ENCODE results near the gene CLEC2A.

The CLEC2A gene

GRCh38 chr12:9933958-9934357 lies 1.8 kb upstream of the CLEC2A start:
- no peak overlapping the region for H3K4me2 ChIP-seq (ENCODE audit: low read length)
- H3K4me3 ChIP-seq (ENCODE audit: low read length): no peak overlapping the region
- H3K36me3 ChIP-seq (ENCODE audit: insufficient read depth, low read length): no peaks in the 10 kb centered on the region
- H3K9ac ChIP-seq (ENCODE audit: low read depth, low read length): no peak overlapping the region
- no peaks in the 10 kb centered on the region for H3K27me3 ChIP-seq (ENCODE audit: control insufficient read depth, insufficient read depth, low read length)
- H3K4me1 ChIP-seq (ENCODE audit: control insufficient read depth, insufficient read depth, low read length): no peaks in the 10 kb centered on the region
- H3K9me3 ChIP-seq (replicated peaks; ENCODE audit: low read length): no peaks in the 10 kb centered on the region

- Histone ChIP-seq H3K4me3 (ENCODE audit: low read length) (no peak overlapping the region), H3K27me3 (ENCODE audit: control insufficient read depth, insufficient read depth, low read length) (no peaks in the 10 kb centered on the region), H3K9me3 (replicated peaks; ENCODE audit: low read length) (no peaks in the 10 kb centered on the region), H3K4me2 (ENCODE audit: low read length) (no peak overlapping the region), H3K36me3 (ENCODE audit: insufficient read depth, low read length) (no peaks in the 10 kb centered on the region), H3K9ac (ENCODE audit: low read depth, low read length) (no peak overlapping the region), H3K4me1 (ENCODE audit: control insufficient read depth, insufficient read depth, low read length) (no peaks in the 10 kb centered on the region)
These were observed 925 bp downstream of the CLEC2A start for GRCh38 chr12:9931245-9931644.

- no peaks in the 10 kb centered on the region for H3K36me3 ChIP-seq (ENCODE audit: insufficient read depth, low read length)
- no peaks in the 10 kb centered on the region for H3K9me3 ChIP-seq (replicated peaks; ENCODE audit: low read length)
- H3K4me2 ChIP-seq (ENCODE audit: low read length): no peak overlapping the region
- H3K4me1 ChIP-seq (ENCODE audit: control insufficient read depth, insufficient read depth, low read length): no peaks in the 10 kb centered on the region
- H3K4me3 ChIP-seq (ENCODE audit: low read length): no peak overlapping the region
- H3K9ac ChIP-seq (ENCODE audit: low read depth, low read length): no peak overlapping the region
- H3K27me3 ChIP-seq (ENCODE audit: control insufficient read depth, insufficient read depth, low read length): no peaks in the 10 kb centered on the region
These were observed 3.6 kb downstream of the CLEC2A start for GRCh38 chr12:9928607-9929006.

- Histone ChIP-seq H3K9me3 (replicated peaks; ENCODE audit: low read length) (no peaks in the 10 kb centered on the region), H3K4me1 (ENCODE audit: control insufficient read depth, insufficient read depth, low read length) (no peaks in the 10 kb centered on the region), H3K4me3 (ENCODE audit: low read length) (no peak overlapping the region), H3K36me3 (ENCODE audit: insufficient read depth, low read length) (no peaks in the 10 kb centered on the region), H3K9ac (ENCODE audit: low read depth, low read length) (no peak overlapping the region), H3K27me3 (ENCODE audit: control insufficient read depth, insufficient read depth, low read length) (no peaks in the 10 kb centered on the region), H3K4me2 (ENCODE audit: low read length) (no peak overlapping the region)
These were observed 5.3 kb downstream of the CLEC2A start for GRCh38 chr12:9926876-9927275.

- no peaks in the 10 kb centered on the region for H3K36me3 ChIP-seq (ENCODE audit: insufficient read depth, low read length)
- no peak overlapping the region for H3K9ac ChIP-seq (ENCODE audit: low read depth, low read length)
- peak overlapping the region; percentile 74 for H3K4me2 ChIP-seq (ENCODE audit: low read length)
- H3K4me3 ChIP-seq (ENCODE audit: low read length): peak overlapping the region; percentile 57
- no peaks in the 10 kb centered on the region for H3K9me3 ChIP-seq (replicated peaks; ENCODE audit: low read length)
- H3K27me3 ChIP-seq (ENCODE audit: control insufficient read depth, insufficient read depth, low read length): no peaks in the 10 kb centered on the region
- no peaks in the 10 kb centered on the region for H3K4me1 ChIP-seq (ENCODE audit: control insufficient read depth, insufficient read depth, low read length)
These were observed 6.3 kb downstream of the CLEC2A start for GRCh38 chr12:9925705-9926393.

- Histone ChIP-seq H3K4me2 (ENCODE audit: low read length) (no peak overlapping the region), H3K4me1 (ENCODE audit: control insufficient read depth, insufficient read depth, low read length) (no peaks in the 10 kb centered on the region), H3K4me3 (ENCODE audit: low read length) (no peak overlapping the region), H3K9ac (ENCODE audit: low read depth, low read length) (no peak overlapping the region), H3K36me3 (ENCODE audit: insufficient read depth, low read length) (no peaks in the 10 kb centered on the region), H3K9me3 (replicated peaks; ENCODE audit: low read length) (no peaks in the 10 kb centered on the region), H3K27me3 (ENCODE audit: control insufficient read depth, insufficient read depth, low read length) (no peaks in the 10 kb centered on the region)
These were observed 9.7 kb downstream of the CLEC2A start for GRCh38 chr12:9922429-9922828.

GRCh38 chr12:9920451-9920850 lies 11.7 kb downstream of the CLEC2A start:
- H3K4me2 ChIP-seq (ENCODE audit: low read length): no peak overlapping the region

GRCh38 chr12:9919443-9919842 lies 12.7 kb downstream of the CLEC2A start:
- H3K9me3 ChIP-seq (replicated peaks; ENCODE audit: low read length): no peaks in the 10 kb centered on the region
- no peaks in the 10 kb centered on the region for H3K4me1 ChIP-seq (ENCODE audit: control insufficient read depth, insufficient read depth, low read length)
- no peaks in the 10 kb centered on the region for H3K36me3 ChIP-seq (ENCODE audit: insufficient read depth, low read length)
- no peak overlapping the region for H3K4me2 ChIP-seq (ENCODE audit: low read length)
- H3K4me3 ChIP-seq (ENCODE audit: low read length): no peak overlapping the region
- peaks cover 4% of the 10 kb centered on the region for H3K27me3 ChIP-seq (ENCODE audit: control insufficient read depth, insufficient read depth, low read length)
- no peak overlapping the region for H3K9ac ChIP-seq (ENCODE audit: low read depth, low read length)

More at GRCh38 chr12:9920451-9920850, 11.7 kb downstream of the CLEC2A start:
- Histone ChIP-seq H3K27me3 (ENCODE audit: control insufficient read depth, insufficient read depth, low read length) (peaks cover 4% of the 10 kb centered on the region), H3K36me3 (ENCODE audit: insufficient read depth, low read length) (no peaks in the 10 kb centered on the region), H3K4me1 (ENCODE audit: control insufficient read depth, insufficient read depth, low read length) (no peaks in the 10 kb centered on the region), H3K9me3 (replicated peaks; ENCODE audit: low read length) (no peaks in the 10 kb centered on the region), H3K4me3 (ENCODE audit: low read length) (no peak overlapping the region), H3K9ac (ENCODE audit: low read depth, low read length) (no peak overlapping the region)

- Histone ChIP-seq H3K9ac (ENCODE audit: low read depth, low read length) (no peak overlapping the region), H3K9me3 (replicated peaks; ENCODE audit: low read length) (peaks cover 10% of the 10 kb centered on the region), H3K27me3 (ENCODE audit: control insufficient read depth, insufficient read depth, low read length) (peaks cover 3% of the 10 kb centered on the region), H3K36me3 (ENCODE audit: insufficient read depth, low read length) (no peaks in the 10 kb centered on the region), H3K4me1 (ENCODE audit: control insufficient read depth, insufficient read depth, low read length) (no peaks in the 10 kb centered on the region), H3K4me3 (ENCODE audit: low read length) (no peak overlapping the region), H3K4me2 (ENCODE audit: low read length) (no peak overlapping the region)
These were observed 20.5 kb downstream of the CLEC2A start for GRCh38 chr12:9911708-9912107.

GRCh38 chr12:9910716-9911421 lies 21.3 kb downstream of the CLEC2A start:
- Histone ChIP-seq H3K36me3 (ENCODE audit: insufficient read depth, low read length) (no peaks in the 10 kb centered on the region), H3K9ac (ENCODE audit: low read depth, low read length) (no peak overlapping the region), H3K4me3 (ENCODE audit: low read length) (no peak overlapping the region), H3K4me2 (ENCODE audit: low read length) (no peak overlapping the region), H3K27me3 (ENCODE audit: control insufficient read depth, insufficient read depth, low read length) (no peaks in the 10 kb centered on the region), H3K9me3 (replicated peaks; ENCODE audit: low read length) (peaks cover 10% of the 10 kb centered on the region), H3K4me1 (ENCODE audit: control insufficient read depth, insufficient read depth, low read length) (no peaks in the 10 kb centered on the region)

GRCh38 chr12:9909724-9910123 lies 22.4 kb downstream of the CLEC2A start:
- peaks cover 10% of the 10 kb centered on the region for H3K9me3 ChIP-seq (replicated peaks; ENCODE audit: low read length)
- no peaks in the 10 kb centered on the region for H3K4me1 ChIP-seq (ENCODE audit: control insufficient read depth, insufficient read depth, low read length)
- H3K4me3 ChIP-seq (ENCODE audit: low read length): no peak overlapping the region
- no peak overlapping the region for H3K9ac ChIP-seq (ENCODE audit: low read depth, low read length)
- H3K27me3 ChIP-seq (ENCODE audit: control insufficient read depth, insufficient read depth, low read length): no peaks in the 10 kb centered on the region
- H3K4me2 ChIP-seq (ENCODE audit: low read length): no peak overlapping the region
- H3K36me3 ChIP-seq (ENCODE audit: insufficient read depth, low read length): no peaks in the 10 kb centered on the region

- no peaks in the 10 kb centered on the region for H3K36me3 ChIP-seq (ENCODE audit: insufficient read depth, low read length)
- H3K4me3 ChIP-seq (ENCODE audit: low read length): no peak overlapping the region
- no peaks in the 10 kb centered on the region for H3K4me1 ChIP-seq (ENCODE audit: control insufficient read depth, insufficient read depth, low read length)
- peaks cover 10% of the 10 kb centered on the region for H3K9me3 ChIP-seq (replicated peaks; ENCODE audit: low read length)
- H3K27me3 ChIP-seq (ENCODE audit: control insufficient read depth, insufficient read depth, low read length): no peaks in the 10 kb centered on the region
- no peak overlapping the region for H3K9ac ChIP-seq (ENCODE audit: low read depth, low read length)
- H3K4me2 ChIP-seq (ENCODE audit: low read length): no peak overlapping the region
These were observed 23.8 kb downstream of the CLEC2A start for GRCh38 chr12:9908350-9908749.

Data from skeletal muscle satellite cell (primary cell).